CD4-positive, CD25-positive, alpha-beta regulatory T cell (primary cell): Measurements from ENCODE around the gene CACNA2D3. TPM values are rescaled to one million over a fixed set of nuclear protein-coding genes. Genes with fewer than 3 reads are reported as not detected.

Experiments used
- ATAC-seq, 2 donors: fragments of 150-1000 bp; cut with Tn5 transposase; one replicate each; pipeline ENCODE4 v1.10.0; 2021; ENCODE audit warnings: low read depth in 2 of 2, moderate number of reproducible peaks in 2 of 2, moderate library complexity in 1 of 2
- DNase-seq, 3 donors: peaks; one replicate each; pipeline versions ENCODE4 v3.0.0 to v3.0.0-alpha.2; 2012 to 2022; ENCODE audit warnings: mixed read lengths in 1 of 3
- H3K27ac ChIP-seq: one replicate; pipeline ENCODE4 v1.7.0; 2013; ENCODE audit warnings: mild to moderate bottlenecking, low read length; ENCODE audit not compliant: insufficient read depth, poor library complexity, severe bottlenecking
- H3K27me3 ChIP-seq: one replicate; pipeline ENCODE4 v1.7.0; 2013; ENCODE audit warnings: low read length; ENCODE audit not compliant: control insufficient read depth, insufficient read depth
- H3K36me3 ChIP-seq: one replicate; pipeline ENCODE4 v1.7.0; 2013; ENCODE audit warnings: mild to moderate bottlenecking, low read length, moderate library complexity; ENCODE audit not compliant: control insufficient read depth, insufficient read depth
- H3K4me1 ChIP-seq: 2 replicates; pipeline ENCODE4 v1.7.0; 2013; ENCODE audit warnings: mild to moderate bottlenecking, low read length; ENCODE audit not compliant: insufficient read depth, control insufficient read depth, poor library complexity, severe bottlenecking
- H3K4me3 ChIP-seq: one replicate; pipeline ENCODE4 v1.7.0; 2013; ENCODE audit warnings: low read depth, mild to moderate bottlenecking, low read length, moderate library complexity
- H3K9me3 ChIP-seq, 2 experiments: 1 replicate in 1 of 2; 2 replicates in 1 of 2; pipeline ENCODE4 v1.7.0; 2013; ENCODE audit warnings: low read length in 2 of 2, mild to moderate bottlenecking in 1 of 2, moderate library complexity in 1 of 2; ENCODE audit not compliant: control insufficient read depth in 2 of 2
- H3K27ac Mint-ChIP-seq, 3 donors: one replicate each; pipeline ENCODE4 v1.8.0; 2020 to 2022; ENCODE audit warnings: mild to moderate bottlenecking in 3 of 3, mixed read lengths in 3 of 3, moderate library complexity in 2 of 3
- H3K27me3 Mint-ChIP-seq: one replicate; pipeline ENCODE4 v1.8.0; 2022; ENCODE audit warnings: mild to moderate bottlenecking, mixed read lengths
- H3K36me3 Mint-ChIP-seq: one replicate; pipeline ENCODE4 v1.8.0; 2020; ENCODE audit warnings: mixed read lengths
- H3K4me1 Mint-ChIP-seq, 4 donors: one replicate each; pipeline ENCODE4 v1.8.0; 2020 to 2022; ENCODE audit warnings: mixed read lengths in 4 of 4, mild to moderate bottlenecking in 1 of 4
- H3K4me3 Mint-ChIP-seq, 4 donors: one replicate each; pipeline ENCODE4 v1.8.0; 2020 to 2022; ENCODE audit warnings: mild to moderate bottlenecking in 4 of 4, mixed read lengths in 4 of 4, moderate library complexity in 3 of 4
- H3K9me3 Mint-ChIP-seq, 7 donors: one replicate each; pipeline ENCODE4 v1.8.0; 2020 to 2022; ENCODE audit warnings: mixed read lengths in 7 of 7, mild to moderate bottlenecking in 3 of 7, moderate library complexity in 2 of 7
- polyA plus RNA-seq, 4 donors: library from polyadenylated mRNA; unstranded; fragments of 300-500 nt; fragmentation: Illumina TruSeq; gene quantifications; one replicate each; pipeline ENCODE4 v1.2.3, GENCODE V29; 2021
- total RNA-seq: library from RNA; stranded (reverse); gene quantifications from one replicate; pipeline ENCODE4 v1.2.3, GENCODE V29; 2022

Gene CACNA2D3
- total and polyA plus RNA-seq, 5 donors from 2014 or later, result not detected

- ATAC-seq (no peak), DNase-seq (no peak)
- Histone ChIP-seq H3K27me3 (no peaks in the 10 kb centered on the region), H3K4me1 (no peaks in the 10 kb centered on the region), H3K4me3 (no peak overlapping the region), H3K27ac (no peak overlapping the region), H3K36me3 (no peaks in the 10 kb centered on the region), H3K9me3 (no peaks in the 10 kb centered on the region)
- peaks cover 0 to 5% (median 0%) of the 10 kb centered on the region in 7 donors for H3K9me3 Mint-ChIP-seq
- H3K4me1 Mint-ChIP-seq, result peaks cover 0 to 4% (median 0%) of the 10 kb centered on the region in 4 donors
- H3K4me3 Mint-ChIP-seq, result no peak overlapping the region
- H3K27me3 Mint-ChIP-seq, result no peaks in the 10 kb centered on the region
- H3K36me3 Mint-ChIP-seq, result no peaks in the 10 kb centered on the region
- no peak overlapping the region for H3K27ac Mint-ChIP-seq
These were observed 575.7 kb downstream of the CACNA2D3 start for GRCh38 chr3:54698054-54698453.

DNA sequence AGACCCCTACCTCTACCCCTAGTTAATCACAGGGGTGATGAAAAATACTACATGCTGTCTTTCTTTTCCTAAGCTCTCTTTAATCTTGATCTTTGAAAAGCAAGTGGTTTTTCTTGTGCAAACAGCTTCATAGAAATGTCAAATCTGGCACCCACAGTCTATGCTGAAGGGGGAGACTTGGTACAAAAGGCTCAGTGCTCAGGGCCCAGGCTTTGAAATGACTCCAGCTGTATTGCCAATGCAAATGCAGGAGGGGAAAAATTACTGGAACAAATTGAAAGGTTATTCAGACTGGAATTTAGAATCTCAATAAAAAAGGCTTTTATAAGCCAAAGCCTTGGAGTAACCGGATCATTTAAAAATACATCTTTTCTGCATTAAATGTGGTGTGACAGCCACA is 581.6 kb downstream of the CACNA2D3 start:
- peaks cover 0 to 8% (median 0%) of the 10 kb centered on the region in 7 donors for H3K9me3 Mint-ChIP-seq
- H3K4me1 ChIP-seq, result no peaks in the 10 kb centered on the region
- H3K4me1 Mint-ChIP-seq, result no peaks in the 10 kb centered on the region
- H3K4me3 Mint-ChIP-seq, result no peak overlapping the region
- H3K9me3 ChIP-seq, result no peaks in the 10 kb centered on the region
- H3K36me3 ChIP-seq, result no peaks in the 10 kb centered on the region
- H3K4me3 ChIP-seq, result no peak overlapping the region
- H3K27me3 Mint-ChIP-seq, result no peaks in the 10 kb centered on the region
- no peaks in the 10 kb centered on the region for H3K36me3 Mint-ChIP-seq
- no peak overlapping the region for H3K27ac ChIP-seq
- H3K27me3 ChIP-seq, result no peaks in the 10 kb centered on the region
- H3K27ac Mint-ChIP-seq, result no peak overlapping the region
- DNase-seq (no peak), ATAC-seq (no peak)

GRCh38 chr3:54705730-54706129 is 583.4 kb downstream of the CACNA2D3 start:
- no peak overlapping the region for H3K27ac ChIP-seq
- peaks cover 0 to 8% (median 3%) of the 10 kb centered on the region in 7 donors for H3K9me3 Mint-ChIP-seq
- no peak overlapping the region for H3K27ac Mint-ChIP-seq
- ATAC-seq (no peak), DNase-seq (no peak)
- no peaks in the 10 kb centered on the region for H3K9me3 ChIP-seq
- H3K4me1 Mint-ChIP-seq, result no peaks in the 10 kb centered on the region
- H3K27me3 ChIP-seq, result no peaks in the 10 kb centered on the region
- no peak overlapping the region for H3K4me3 Mint-ChIP-seq
- no peaks in the 10 kb centered on the region for H3K4me1 ChIP-seq
- H3K4me3 ChIP-seq, result no peak overlapping the region
- no peaks in the 10 kb centered on the region for H3K36me3 ChIP-seq
- no peaks in the 10 kb centered on the region for H3K27me3 Mint-ChIP-seq
- no peaks in the 10 kb centered on the region for H3K36me3 Mint-ChIP-seq

DNA sequence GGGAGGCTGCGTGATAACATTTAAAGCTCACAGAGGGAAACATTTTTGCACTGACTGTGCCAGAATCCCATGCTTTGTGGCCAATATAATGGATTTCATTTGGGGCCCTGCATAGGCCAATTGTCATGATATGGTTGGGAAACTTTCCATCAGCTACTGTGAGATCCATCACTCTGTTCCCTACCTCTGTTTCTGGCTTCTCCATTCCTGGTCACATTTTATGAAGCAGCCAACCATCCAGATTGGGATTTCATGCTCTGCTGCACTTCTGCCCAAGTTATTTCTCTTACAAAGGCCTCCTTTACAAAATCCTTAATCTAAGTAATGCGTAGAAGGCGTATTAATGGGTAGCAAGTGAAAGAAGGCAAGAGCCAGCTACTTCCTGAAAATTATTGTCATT is 584.4 kb downstream of the CACNA2D3 start:
- Mint-ChIP-seq H3K4me1 (no peaks in the 10 kb centered on the region), H3K36me3 (no peaks in the 10 kb centered on the region), H3K27me3 (no peaks in the 10 kb centered on the region), H3K4me3 (no peak overlapping the region), H3K9me3 (peaks cover 0 to 8% (median 3%) of the 10 kb centered on the region in 7 donors), H3K27ac (no peak overlapping the region)
- H3K4me3 ChIP-seq, result no peak overlapping the region
- H3K36me3 ChIP-seq, result no peaks in the 10 kb centered on the region
- no peaks in the 10 kb centered on the region for H3K9me3 ChIP-seq
- no peak overlapping the region for H3K27ac ChIP-seq
- no peak for ATAC-seq
- H3K27me3 ChIP-seq, result no peaks in the 10 kb centered on the region
- DNase-seq, result no peak
- H3K4me1 ChIP-seq, result no peaks in the 10 kb centered on the region

- Histone ChIP-seq H3K4me1 (no peaks in the 10 kb centered on the region), H3K4me3 (no peak overlapping the region), H3K27me3 (no peaks in the 10 kb centered on the region), H3K27ac (no peak overlapping the region), H3K9me3 (no peaks in the 10 kb centered on the region), H3K36me3 (no peaks in the 10 kb centered on the region)
- Mint-ChIP-seq H3K9me3 (peaks cover 2 to 14% (median 3%) of the 10 kb centered on the region in 7 donors), H3K27ac (no peak overlapping the region), H3K4me3 (no peak overlapping the region), H3K27me3 (peaks cover 4% of the 10 kb centered on the region), H3K36me3 (no peaks in the 10 kb centered on the region), H3K4me1 (no peaks in the 10 kb centered on the region)
- ATAC-seq (no peak), DNase-seq (no peak)
These were observed 587.4 kb downstream of the CACNA2D3 start for GRCh38 chr3:54709785-54710184.

DNA sequence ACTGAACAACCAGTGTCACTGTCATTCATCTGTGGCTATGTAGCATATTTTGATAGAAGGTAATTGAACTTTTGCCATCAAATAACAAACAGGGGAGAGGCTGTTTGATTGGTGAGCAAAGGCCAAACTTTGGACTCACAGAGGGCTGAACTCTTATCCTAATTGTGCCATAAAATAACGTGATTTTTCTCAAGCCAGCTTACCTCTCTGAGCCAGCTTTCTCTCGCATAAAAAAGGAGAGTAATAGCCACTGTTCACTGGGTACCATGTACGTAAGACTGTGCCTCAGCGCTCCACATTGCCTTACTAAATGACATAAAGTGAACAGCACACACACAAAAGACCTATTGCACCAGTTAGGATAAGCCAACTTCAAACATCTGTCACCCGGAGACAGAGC is 588.6 kb downstream of the CACNA2D3 start:
- Histone ChIP-seq H3K27me3 (no peaks in the 10 kb centered on the region), H3K27ac (no peak overlapping the region), H3K4me3 (no peak overlapping the region), H3K9me3 (no peaks in the 10 kb centered on the region), H3K4me1 (no peaks in the 10 kb centered on the region), H3K36me3 (no peaks in the 10 kb centered on the region)
- Mint-ChIP-seq H3K27ac (no peak overlapping the region), H3K4me1 (no peaks in the 10 kb centered on the region), H3K4me3 (no peak overlapping the region), H3K27me3 (peaks cover 4% of the 10 kb centered on the region), H3K36me3 (no peaks in the 10 kb centered on the region), H3K9me3 (peaks cover 2 to 14% (median 6%) of the 10 kb centered on the region in 7 donors)
- ATAC-seq, result no peak
- no peak for DNase-seq

GRCh38 chr3:54712539-54712938 is 590.2 kb downstream of the CACNA2D3 start:
- Mint-ChIP-seq H3K4me1 (no peaks in the 10 kb centered on the region), H3K36me3 (no peaks in the 10 kb centered on the region), H3K27ac (peak overlapping the region in 1 of 3 donors; percentile 45), H3K4me3 (no peak overlapping the region), H3K9me3 (peaks cover 2 to 14% (median 6%) of the 10 kb centered on the region in 7 donors), H3K27me3 (peaks cover 4% of the 10 kb centered on the region)
- H3K27me3 ChIP-seq, result no peaks in the 10 kb centered on the region
- ATAC-seq (no peak), DNase-seq (no peak)
- no peaks in the 10 kb centered on the region for H3K9me3 ChIP-seq
- no peak overlapping the region for H3K27ac ChIP-seq
- H3K4me1 ChIP-seq, result no peaks in the 10 kb centered on the region
- no peak overlapping the region for H3K4me3 ChIP-seq
- no peaks in the 10 kb centered on the region for H3K36me3 ChIP-seq

- Histone ChIP-seq H3K4me1 (no peaks in the 10 kb centered on the region), H3K4me3 (no peak overlapping the region), H3K9me3 (no peaks in the 10 kb centered on the region), H3K36me3 (no peaks in the 10 kb centered on the region), H3K27me3 (no peaks in the 10 kb centered on the region), H3K27ac (no peak overlapping the region)
- DNase-seq (no peak), ATAC-seq (no peak)
- Mint-ChIP-seq H3K4me1 (no peaks in the 10 kb centered on the region), H3K4me3 (no peak overlapping the region), H3K27ac (no peak overlapping the region), H3K36me3 (no peaks in the 10 kb centered on the region), H3K9me3 (peaks cover 3 to 12% (median 6%) of the 10 kb centered on the region in 7 donors), H3K27me3 (peaks cover 4% of the 10 kb centered on the region)
These were observed 590.7 kb downstream of the CACNA2D3 start for GRCh38 chr3:54713031-54713430.
